Erythroblast (primary cell): ENCODE data around the gene MBTPS1.

Experiments
- GATA1 ChIP-seq: IDR thresholded peaks from 2 replicates; pipeline ENCODE4 v1.6.1; 2011; ENCODE audit warnings: low read depth, mild to moderate bottlenecking, control low read depth, low read length, moderate library complexity
- POLR2A ChIP-seq: IDR thresholded peaks from 2 replicates; pipeline ENCODE4 v1.6.1; 2011; ENCODE audit warnings: mild to moderate bottlenecking, low read length

- TF ChIP-seq POLR2A (no peak), GATA1 (no peak)
Measured at GRCh38 chr16:84144209-84144858, 27.6 kb upstream of the MBTPS1 start.
